Glutamatergic neuron (in vitro differentiated cells): ENCODE data around the gene DENND5B. TPM values are rescaled to one million over a fixed set of nuclear protein-coding genes. Genes with fewer than 3 reads are reported as not detected.

Experiments used
- DNase-seq: peaks from one replicate; pipeline ENCODE4 v3.0.0; 2022
- H3K27ac Mint-ChIP-seq: one replicate; pipeline ENCODE4 v1.8.0; 2020; ENCODE audit warnings: mild to moderate bottlenecking, mixed read lengths, inconsistent platforms; ENCODE audit not compliant: unreplicated experiment
- H3K27me3 Mint-ChIP-seq: one replicate; pipeline ENCODE4 v1.8.0; 2020; ENCODE audit warnings: mild to moderate bottlenecking, moderate library complexity, mixed read lengths, inconsistent platforms; ENCODE audit not compliant: unreplicated experiment
- H3K36me3 Mint-ChIP-seq: one replicate; pipeline ENCODE4 v1.8.0; 2020; ENCODE audit warnings: mild to moderate bottlenecking, mixed read lengths, inconsistent platforms; ENCODE audit not compliant: unreplicated experiment
- H3K4me1 Mint-ChIP-seq: one replicate; pipeline ENCODE4 v1.8.0; 2020; ENCODE audit warnings: mild to moderate bottlenecking, low read depth, mixed read lengths, inconsistent platforms; ENCODE audit not compliant: unreplicated experiment
- H3K4me3 Mint-ChIP-seq: one replicate; pipeline ENCODE4 v1.8.0; 2020; ENCODE audit warnings: mild to moderate bottlenecking, mixed read lengths, inconsistent platforms; ENCODE audit not compliant: unreplicated experiment
- H3K9me3 Mint-ChIP-seq: one replicate; pipeline ENCODE4 v1.8.0; 2020; ENCODE audit warnings: mild to moderate bottlenecking, moderate library complexity, mixed read lengths, inconsistent platforms; ENCODE audit not compliant: unreplicated experiment
- CTCF ChIP-seq: fragments of 200-600 bp; sonication (generic); IDR thresholded peaks from one replicate; pipeline ENCODE4 v1.5.0; 2021; ENCODE audit not compliant: partially characterized antibody, unreplicated experiment
- total RNA-seq: library from RNA; stranded (reverse); fragmentation: NEBNext Ultra II Directional; extraction: Animal tissue kit (Norgen Biotek cat#: 25700); gene quantifications from one replicate; pipeline ENCODE4 v1.2.1, GENCODE V29; 2021; ENCODE audit not compliant: unreplicated experiment

The DENND5B gene
- total RNA-seq, 1 donor from 2014 or later = 45.6 TPM

- Mint-ChIP-seq H3K27me3 (peaks cover 2% of the 10 kb centered on the region), H3K36me3 (peaks cover 5% of the 10 kb centered on the region), H3K27ac (no peak overlapping the region), H3K4me3 (no peak overlapping the region), H3K9me3 (peaks cover under 1% of the 10 kb centered on the region), H3K4me1 (no peaks in the 10 kb centered on the region)
- no peak for TF ChIP-seq CTCF
- DNase-seq = no peak
Observed at GRCh38 chr12:31488737-31489338, 102.1 kb downstream of the DENND5B start.

GRCh38 chr12:31485571-31485970 lies 105.4 kb downstream of the DENND5B start:
- peaks cover 5% of the 10 kb centered on the region for H3K36me3 Mint-ChIP-seq
- H3K27ac Mint-ChIP-seq = no peak overlapping the region
- H3K9me3 Mint-ChIP-seq = no peaks in the 10 kb centered on the region
- H3K4me1 Mint-ChIP-seq = no peaks in the 10 kb centered on the region
- peaks cover 2% of the 10 kb centered on the region for H3K27me3 Mint-ChIP-seq
- DNase-seq = no peak
- H3K4me3 Mint-ChIP-seq = no peak overlapping the region
- no peak for TF ChIP-seq CTCF

- Mint-ChIP-seq H3K27ac (no peak overlapping the region), H3K4me1 (no peaks in the 10 kb centered on the region)
- no peak for TF ChIP-seq CTCF
Observed at GRCh38 chr12:31482816-31483215, 108.1 kb downstream of the DENND5B start.

GRCh38 chr12:31481415-31481814 lies 109.5 kb downstream of the DENND5B start:
- Mint-ChIP-seq H3K9me3 (no peaks in the 10 kb centered on the region), H3K27me3 (no peaks in the 10 kb centered on the region), H3K4me3 (no peak overlapping the region), H3K4me1 (no peaks in the 10 kb centered on the region), H3K27ac (no peak overlapping the region), H3K36me3 (no peaks in the 10 kb centered on the region)
- DNase-seq = no peak
- no peak for TF ChIP-seq CTCF

More at GRCh38 chr12:31482816-31483215, 108.1 kb downstream of the DENND5B start:
- Mint-ChIP-seq H3K9me3 (no peaks in the 10 kb centered on the region), H3K27me3 (no peaks in the 10 kb centered on the region), H3K4me3 (no peak overlapping the region), H3K36me3 (no peaks in the 10 kb centered on the region)
- DNase-seq = no peak

- Mint-ChIP-seq H3K4me3 (no peak overlapping the region), H3K27ac (no peak overlapping the region), H3K4me1 (no peaks in the 10 kb centered on the region), H3K9me3 (peaks cover 1% of the 10 kb centered on the region), H3K36me3 (no peaks in the 10 kb centered on the region), H3K27me3 (peaks cover 1% of the 10 kb centered on the region)
- no peak for DNase-seq
- no peak for TF ChIP-seq CTCF
Observed at GRCh38 chr12:31479516-31480210, 111.3 kb downstream of the DENND5B start.
